Endothelial cell of umbilical vein (primary cell): Measurements from ENCODE around the gene DIP2B.

Experiments
- CTCF ChIP-seq, 2 donors: IDR thresholded peaks; 1 replicate in 1 of 2; 2 replicates in 1 of 2; pipeline ENCODE4 v1.5.1; 2011; ENCODE audit warnings: low read length in 2 of 2, mild to moderate bottlenecking in 2 of 2, moderate library complexity in 2 of 2, control low read depth in 1 of 2, inconsistent platforms in 1 of 2, low read depth in 1 of 2; ENCODE audit not compliant: insufficient read depth in 1 of 2; ENCODE audit errors: extremely low read depth in 1 of 2
- POLR2A ChIP-seq: IDR thresholded peaks from 2 replicates; pipeline ENCODE4 v1.6.1; 2012; ENCODE audit warnings: low read depth, mild to moderate bottlenecking, control low read depth, low read length

- no peak for TF ChIP-seq CTCF (IDR thresholded peaks at IDR 0.05; ENCODE audit: extremely low read depth in 1 of 2, insufficient read depth in 1 of 2, low read depth in 1 of 2, low read length in 2 of 2)
- TF ChIP-seq POLR2A = no peak
Measured at GRCh38 chr12:50775251-50775650, 270.5 kb downstream of the DIP2B start.
